Right renal pelvis (tissue), 4 donors: ENCODE results near the gene DDR2. TPM values are rescaled to one million over a fixed set of nuclear protein-coding genes. Genes with fewer than 3 reads are reported as not detected.
"Not testable (repeated sequence)": the region's sequence is repeated elsewhere in the genome, so short reads cannot be mapped to it uniquely, and the experiment has no call there.

Experiments used
- DNase-seq, 4 donors: peaks; one replicate each; pipeline ENCODE4 v3.0.0-alpha.2; 2013; ENCODE audit warnings: low read depth in 4 of 4, low spot score in 3 of 4, missing footprints in 1 of 4
- polyA plus RNA-seq, 4 donors: library from polyadenylated mRNA; unstranded; fragments of 120-200 nt; gene quantifications; one replicate each; pipeline ENCODE4 v1.2.1, GENCODE V29; 2013; ENCODE audit not compliant: insufficient read length in 4 of 4

DDR2 gene
- polyA plus RNA-seq, 4 donors: 20.3 to 23.9 (median 22.1) TPM

DNA sequence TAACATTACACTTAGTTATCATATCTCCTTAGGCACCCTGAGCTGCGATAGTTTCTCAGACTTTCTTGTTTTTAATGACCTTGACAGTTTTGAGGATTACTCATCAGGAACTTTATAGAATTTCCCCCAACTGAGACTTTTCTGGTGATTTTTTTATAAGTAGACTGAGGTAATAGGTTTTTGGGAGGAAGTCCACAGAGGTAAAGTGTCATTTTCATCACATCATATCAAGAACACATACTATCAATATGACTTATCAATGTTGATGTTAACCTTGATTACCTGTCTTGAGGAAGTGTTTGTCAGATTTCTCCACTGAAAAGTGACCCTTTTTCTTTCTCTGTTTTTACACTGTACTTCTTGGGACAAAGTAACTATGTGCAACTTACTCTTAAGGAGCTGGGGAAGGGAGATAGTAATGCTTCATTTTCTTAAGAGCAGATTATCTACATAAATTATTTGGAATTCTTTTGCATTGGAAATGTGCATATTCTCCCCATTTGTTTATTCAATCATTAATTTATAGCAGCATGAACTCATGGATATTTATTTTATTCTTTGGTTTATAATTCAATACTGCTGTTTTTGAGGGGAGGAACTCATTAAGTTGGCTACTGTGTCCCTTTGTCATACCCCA lies 85.4 kb downstream of the DDR2 start:
- no peak for DNase-seq

DNA sequence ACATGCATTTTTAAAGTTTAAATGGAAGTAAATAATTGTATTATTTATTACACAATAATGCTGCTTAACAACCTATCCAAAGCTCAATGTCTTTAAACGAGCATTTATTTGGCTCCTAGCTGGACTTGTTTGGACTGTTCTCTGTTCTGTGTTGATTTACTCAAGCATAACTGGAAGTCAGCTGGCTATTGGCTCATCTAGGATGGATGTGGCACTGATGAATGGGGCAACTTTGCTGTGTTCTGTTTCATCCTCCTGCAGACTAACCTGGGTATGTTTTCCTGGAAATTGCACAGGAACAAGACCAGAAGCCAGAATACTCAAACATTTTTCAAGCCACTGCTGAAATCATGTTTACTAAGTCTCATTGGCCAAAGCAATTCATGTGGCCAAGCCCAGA lies 87.4 kb downstream of the DDR2 start:
- DNase-seq: no peak

DNA sequence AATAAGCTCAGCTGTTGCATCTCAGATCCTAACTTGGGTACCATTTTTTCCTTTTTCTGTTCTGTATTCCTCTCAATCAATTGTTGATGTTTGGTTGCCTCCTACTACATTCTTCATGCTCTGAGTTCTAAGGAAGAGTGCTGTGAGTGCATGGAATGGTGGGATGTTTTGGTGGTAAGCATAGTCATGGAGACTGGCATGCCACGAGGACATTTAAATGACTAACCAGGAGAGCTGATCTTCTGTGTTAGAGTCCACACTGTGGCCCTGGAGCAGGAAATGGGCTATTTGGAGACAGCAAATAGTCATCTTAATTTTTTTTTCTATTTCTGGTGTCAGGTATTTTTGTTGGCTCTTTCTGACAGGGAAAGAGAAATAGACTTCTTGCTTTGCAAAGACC lies 88.7 kb downstream of the DDR2 start:
- no peak for DNase-seq

DNA sequence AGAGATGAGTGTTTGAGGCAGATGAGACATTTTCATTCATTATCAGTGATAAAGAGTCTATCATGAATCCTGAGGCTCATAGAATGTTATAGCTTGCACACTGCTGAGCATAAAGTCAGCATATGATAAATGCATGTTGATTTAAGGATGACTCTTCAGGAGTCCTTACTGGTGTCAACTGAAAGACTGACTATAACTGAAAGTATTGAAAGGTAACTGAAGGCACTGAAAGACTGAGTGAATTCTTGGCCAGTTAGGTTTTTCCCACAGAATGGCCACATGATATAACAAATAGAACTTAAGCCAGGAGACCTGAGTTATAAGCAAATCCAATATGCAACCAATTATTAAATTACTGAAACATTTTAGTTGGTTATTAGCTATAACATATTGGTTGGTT lies 89.2 kb downstream of the DDR2 start:
- no peak for DNase-seq

DNA sequence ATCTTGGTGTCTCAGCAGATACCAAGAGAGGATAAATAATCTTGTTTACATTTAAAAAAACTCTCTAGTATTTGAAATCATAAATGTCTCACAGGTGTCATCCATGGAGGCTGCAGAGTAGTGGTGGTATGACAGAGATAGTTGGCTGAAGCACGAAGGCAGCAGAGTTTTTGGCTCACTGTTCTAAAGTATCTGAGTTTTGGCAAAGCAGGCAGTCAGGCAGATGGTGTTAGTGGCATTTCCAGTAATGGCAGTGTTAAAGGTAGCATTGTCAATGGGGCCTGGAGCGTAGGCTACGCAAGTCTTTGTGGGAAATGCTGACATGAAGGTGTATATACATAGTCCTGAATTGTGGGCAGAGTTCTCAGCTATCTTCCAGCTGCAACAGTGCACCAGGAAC lies 89.8 kb downstream of the DDR2 start:
- no peak for DNase-seq

DNA sequence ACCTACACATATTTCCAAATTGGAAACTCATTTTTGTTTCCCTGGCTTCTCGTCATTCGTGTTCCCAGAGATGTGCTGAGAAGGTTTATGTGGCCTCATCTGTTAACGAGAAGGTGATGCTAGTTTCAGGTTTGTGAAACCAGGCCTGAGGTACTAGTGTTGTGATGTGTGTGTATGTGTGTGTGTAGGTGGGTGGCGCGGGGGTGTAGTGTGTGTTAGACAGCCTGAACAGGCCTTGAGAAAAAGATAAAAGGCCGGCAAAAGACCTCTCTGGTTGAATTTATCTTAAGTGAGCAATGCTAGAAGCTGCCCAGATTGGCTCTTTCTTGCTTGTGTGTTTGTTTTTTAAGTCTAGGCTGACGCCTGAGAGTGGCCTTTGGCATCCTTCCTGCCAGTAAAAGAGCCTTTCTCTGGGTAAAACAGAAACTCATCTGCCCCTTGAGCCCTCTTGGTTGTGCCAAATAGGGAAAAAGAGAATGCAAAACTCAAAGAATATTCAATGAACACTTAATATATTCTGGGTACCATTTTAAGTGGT lies 92.4 kb downstream of the DDR2 start:
- DNase-seq: no peak

DNA sequence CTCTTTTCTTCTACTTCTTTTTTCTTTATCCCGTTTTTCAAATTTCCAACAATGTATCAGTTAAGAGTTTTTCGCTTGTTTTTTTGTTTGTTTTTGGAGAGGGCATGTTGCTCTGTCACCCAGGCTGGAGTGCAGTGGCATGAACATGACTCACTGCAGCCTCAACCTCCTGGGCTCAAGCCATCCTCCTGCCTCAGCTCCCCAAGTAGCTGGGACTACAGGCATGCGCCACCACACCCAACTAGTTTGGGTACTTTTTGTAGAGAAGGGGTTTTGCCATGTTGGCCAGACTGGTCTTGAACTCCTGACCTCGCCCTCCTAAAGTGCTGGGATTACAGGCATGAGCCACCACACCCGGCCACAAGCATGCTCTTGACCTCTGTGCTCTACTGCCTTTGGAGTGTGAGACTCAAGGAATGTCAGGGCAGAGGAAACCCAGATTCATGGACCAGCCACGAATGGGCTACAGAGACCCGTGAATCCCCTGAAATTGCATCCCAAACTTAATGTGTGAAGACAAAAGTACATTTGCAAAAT lies 93.1 kb downstream of the DDR2 start:
- DNase-seq: no peak

DNA sequence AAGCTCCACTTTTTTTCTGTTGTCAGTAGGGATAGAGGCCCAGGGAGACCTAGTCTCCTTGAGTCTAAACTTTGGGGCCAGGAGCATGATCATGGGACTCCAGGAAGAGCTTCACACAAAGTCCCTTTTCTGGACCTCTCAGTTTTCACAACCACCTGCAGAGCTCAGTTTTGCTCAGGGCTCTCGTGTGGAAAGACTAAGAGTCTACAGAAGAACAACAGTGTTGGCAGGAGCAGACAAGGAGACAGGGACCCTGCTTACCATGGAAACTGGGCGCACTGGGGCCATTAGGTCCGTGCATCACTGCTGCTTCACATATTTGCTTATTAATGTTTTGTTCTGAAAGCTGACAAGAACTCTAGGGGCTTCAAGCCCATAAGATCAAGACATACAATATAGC lies 94.3 kb downstream of the DDR2 start:
- no peak for DNase-seq

DNA sequence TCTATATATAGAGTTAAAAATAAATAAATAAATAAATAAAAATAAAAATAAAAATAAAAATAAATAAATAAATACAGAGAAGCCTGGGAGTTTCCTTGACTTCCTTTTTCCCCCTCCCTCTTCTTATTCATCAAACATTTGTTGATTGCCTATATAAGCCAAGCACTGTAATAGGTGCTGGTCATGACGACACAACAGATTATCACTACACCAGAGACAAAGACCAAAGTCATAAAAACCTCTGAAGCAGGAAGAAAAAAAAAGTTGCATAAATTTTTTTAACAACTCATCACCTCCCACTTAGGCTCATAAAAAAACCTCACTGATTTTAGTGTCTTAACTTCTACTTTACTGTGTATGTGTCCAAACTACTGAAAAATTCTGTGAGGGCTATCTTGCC lies 95.2 kb downstream of the DDR2 start:
- not testable (repeated sequence) for DNase-seq

DNA sequence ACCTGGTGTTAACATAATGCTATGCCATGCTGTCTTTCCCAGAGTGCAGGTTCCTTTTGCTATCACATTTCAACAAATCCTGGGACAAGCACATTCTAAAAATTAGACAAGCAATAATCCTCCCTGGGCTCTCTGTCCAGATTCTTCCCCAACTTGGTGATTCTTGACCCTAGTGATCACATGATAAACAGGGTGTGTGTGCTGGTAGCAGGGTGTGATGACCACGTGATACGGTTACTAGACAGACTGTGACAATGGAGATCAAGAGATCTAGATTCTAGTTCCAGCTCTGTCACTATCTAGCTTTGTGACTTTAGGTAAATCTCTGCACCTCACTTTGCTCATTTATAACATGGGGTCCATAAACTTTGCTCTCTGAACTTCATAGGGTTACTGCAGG lies 96.3 kb downstream of the DDR2 start:
- no peak for DNase-seq

DNA sequence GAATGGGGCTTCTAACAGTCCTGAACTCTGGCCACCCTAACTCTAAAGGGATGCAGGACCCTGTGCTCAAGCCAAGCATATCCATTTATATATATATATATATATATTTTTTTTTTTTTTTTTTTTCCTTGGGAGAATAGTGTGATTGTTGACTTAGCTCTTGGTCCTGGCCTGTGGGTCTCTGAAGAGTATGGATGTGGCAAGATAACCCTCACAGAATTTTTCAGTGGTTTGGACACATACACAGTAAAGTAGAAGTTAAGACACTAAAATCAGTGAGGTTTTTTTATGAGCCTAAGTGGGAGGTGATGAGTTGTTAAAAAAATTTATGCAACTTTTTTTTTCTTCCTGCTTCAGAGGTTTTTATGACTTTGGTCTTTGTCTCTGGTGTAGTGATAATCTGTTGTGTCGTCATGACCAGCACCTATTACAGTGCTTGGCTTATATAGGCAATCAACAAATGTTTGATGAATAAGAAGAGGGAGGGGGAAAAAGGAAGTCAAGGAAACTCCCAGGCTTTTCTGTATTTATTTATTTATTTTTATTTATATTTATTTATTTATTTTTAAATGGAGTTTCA lies 97.0 kb downstream of the DDR2 start:
- not testable (repeated sequence) for DNase-seq

DNA sequence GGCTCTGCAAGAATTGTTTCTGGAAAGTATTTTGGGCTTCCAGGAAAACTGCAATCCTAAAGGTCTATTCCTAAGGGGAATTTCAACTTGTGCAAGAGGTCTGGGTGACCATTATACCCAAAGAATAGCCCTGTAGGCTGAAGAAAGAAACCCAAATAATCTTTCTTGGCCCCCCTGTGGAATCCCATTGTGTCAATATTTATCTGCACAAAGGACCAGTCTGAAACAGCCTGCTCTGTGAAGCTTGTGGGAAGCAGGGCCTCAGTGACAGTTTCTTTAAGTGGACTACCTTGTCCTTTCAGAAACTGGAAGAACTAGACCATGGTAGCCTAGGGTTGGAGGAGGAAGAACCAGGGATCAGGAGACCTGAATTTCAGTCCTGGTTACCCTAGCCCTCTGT lies 99.8 kb downstream of the DDR2 start:
- DNase-seq: no peak

DNA sequence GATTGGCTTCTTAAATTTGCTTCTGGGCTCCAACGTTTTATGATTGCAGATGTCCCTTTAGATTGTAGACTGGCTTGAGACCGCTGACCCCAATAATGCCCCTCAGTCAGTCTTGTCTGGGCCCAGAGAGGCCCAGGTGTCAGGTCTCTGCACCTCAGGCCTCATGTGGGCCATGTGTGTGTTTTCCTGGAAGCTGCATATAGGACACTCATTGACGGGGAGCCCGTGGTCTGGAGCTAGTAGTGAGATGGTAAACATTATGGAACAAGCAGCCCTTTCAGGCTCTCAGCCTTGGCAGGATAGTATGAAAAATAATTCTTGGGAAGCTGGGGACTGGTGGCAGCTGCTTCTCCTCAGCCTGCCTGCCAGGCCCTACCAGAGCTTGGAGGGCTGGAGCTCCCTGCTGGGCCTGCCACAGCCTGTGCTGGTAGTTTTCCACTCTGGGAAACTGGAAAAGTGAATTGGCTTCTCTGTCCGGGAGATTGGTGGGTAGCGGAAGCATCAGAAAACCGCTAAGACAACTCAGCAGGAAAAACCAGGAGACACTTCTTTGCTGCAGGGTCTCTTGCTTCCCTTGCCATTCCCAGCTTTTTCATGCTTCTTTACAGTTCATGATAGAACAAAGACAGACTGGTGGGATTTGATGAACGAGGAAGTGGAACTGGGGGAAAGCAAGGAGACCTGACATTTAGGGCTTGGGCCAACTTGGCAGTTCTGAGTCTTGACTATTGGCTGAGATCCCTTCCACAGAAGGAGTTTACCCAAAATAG lies 100.5 kb downstream of the DDR2 start:
- no peak for DNase-seq

DNA sequence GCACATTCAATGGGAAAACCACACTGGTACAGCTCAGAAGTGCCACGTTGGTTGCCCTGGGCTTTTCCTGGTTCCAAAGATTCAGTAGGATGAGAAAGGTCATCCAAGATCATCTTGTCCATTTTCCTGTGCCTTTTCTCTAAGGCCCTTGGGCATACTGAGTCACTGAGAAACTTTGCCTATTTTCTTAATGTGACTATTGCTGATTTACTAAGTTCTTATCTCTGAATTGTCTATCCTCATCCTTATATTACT lies 101.0 kb downstream of the DDR2 start:
- no peak for DNase-seq

DNA sequence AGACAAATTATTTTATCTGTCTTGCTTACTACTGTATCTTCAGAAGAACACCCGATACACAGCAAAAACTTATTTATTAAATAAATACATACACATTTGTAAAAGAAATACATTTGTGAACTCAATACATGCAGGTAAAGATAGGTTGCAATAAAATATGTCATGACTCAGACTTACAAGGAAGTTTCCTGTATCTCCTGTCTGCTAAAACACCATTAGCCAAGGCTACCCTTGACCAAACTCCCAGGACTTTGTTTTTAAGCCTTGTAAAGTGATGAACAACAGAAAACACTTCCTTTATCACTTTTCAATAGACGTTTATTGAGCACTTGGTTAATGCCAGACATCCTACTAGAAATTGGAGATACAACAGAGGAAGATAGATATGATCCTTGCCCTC lies 101.8 kb downstream of the DDR2 start:
- no peak for DNase-seq

DNA sequence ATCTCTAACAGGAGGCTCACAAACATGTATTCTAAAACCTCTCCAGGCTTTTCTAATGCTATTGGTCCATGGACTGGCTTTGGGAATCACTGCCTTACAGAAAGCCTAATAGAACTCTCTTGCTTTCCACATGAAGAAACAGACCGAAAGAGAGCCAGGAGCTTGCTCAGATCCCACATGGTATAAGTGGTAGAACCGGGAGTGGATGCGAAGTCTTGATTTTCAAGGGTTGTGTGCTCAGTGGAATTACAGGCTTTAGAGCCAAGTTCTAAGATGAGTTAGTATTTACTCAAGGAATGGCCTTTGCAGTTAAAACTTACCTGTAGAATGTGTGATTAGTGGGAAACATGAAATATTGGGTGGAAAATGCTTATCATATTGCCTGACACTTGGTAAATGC lies 103.9 kb downstream of the DDR2 start:
- DNase-seq: no peak

DNA sequence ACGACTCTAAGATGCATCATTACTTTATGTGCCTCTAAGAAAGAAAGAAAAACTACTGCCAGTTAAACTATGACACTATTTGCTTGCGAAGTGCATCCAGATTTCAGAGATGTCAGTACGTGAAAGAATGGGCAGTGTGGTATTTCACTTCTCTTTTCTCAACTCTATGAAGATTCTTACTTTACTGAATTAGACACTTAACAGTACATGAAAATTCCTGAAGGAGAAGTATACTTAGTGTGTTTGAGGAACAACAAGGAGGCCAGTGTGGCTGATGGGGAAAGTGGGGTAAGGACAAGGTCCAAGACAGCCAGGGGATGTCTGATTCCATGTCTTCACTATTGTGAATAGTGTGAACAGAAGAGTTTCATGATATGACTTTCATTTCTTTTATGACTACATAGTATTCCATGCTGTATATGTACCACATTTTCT lies 104.4 kb downstream of the DDR2 start:
- DNase-seq: no peak

DNA sequence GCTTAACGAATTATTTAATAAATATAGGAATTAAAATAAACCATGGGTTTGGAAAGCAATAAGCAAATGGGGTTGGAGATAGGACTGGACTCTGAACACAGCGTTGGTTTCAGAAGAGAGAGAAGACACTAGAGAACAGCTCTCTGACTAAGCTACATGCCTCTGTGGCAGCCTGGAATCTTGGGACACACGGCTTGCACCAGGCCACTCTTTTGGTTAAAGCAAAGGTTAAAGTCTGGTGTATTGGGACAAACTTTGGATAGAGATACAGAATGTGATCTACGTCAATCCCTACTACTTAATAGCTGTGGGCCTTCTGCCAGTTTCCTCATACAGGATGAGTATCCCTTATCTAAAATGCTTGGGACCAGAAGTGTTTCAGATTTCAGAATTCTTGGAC lies 108.5 kb downstream of the DDR2 start:
- DNase-seq: no peak

DNA sequence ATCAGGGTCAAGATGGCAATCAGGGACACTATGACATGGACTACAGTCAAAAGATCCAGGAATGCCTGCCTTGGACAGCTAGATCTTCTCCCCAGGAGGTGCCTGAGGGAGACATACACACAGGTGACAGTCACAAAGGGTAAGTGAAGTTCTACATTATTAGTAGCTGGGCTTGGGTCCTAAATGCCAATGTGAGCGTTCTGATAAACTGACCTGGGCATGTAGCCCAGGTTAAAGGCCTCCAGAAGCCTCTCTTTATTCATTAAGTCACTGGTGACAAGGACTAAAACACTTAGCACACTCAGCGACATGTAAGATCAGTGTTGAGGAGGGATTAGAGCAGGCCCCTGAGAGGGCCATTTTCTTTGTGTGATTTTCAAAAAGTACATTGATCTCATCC lies 109.3 kb downstream of the DDR2 start:
- no peak for DNase-seq

DNA sequence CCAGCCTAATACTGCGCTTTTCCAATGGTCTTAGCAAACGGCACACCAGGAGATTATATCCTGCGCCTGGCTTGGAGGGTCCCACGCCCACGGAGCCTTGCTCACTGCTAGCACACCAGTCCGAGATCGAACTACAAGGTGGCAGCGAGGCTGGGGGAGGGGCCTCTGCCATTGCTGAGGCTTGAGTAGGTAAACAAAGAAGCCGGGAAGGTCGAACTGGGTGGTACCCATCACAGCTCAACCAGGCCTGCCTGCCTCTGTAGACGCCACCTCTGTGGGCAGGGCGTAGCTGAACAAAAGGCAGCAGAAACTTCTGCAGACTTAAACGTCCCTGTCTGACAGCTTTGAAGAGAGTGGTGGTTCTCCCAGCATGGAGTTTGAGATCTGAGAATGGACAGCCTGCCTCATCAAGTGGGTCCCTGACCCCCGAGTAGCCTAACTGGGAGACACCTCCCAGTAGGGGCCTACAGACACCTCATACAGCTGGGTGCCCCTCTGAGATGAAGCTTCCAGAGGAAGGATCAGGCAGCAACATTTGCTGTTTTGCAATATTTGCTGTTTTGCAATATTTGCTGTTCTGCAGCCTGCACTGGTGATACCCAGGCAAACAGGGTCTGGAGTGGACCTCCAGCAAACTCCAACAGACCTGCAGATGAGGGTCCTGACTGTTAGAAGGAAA lies 114.1 kb downstream of the DDR2 start:
- not testable (repeated sequence) for DNase-seq

DNA sequence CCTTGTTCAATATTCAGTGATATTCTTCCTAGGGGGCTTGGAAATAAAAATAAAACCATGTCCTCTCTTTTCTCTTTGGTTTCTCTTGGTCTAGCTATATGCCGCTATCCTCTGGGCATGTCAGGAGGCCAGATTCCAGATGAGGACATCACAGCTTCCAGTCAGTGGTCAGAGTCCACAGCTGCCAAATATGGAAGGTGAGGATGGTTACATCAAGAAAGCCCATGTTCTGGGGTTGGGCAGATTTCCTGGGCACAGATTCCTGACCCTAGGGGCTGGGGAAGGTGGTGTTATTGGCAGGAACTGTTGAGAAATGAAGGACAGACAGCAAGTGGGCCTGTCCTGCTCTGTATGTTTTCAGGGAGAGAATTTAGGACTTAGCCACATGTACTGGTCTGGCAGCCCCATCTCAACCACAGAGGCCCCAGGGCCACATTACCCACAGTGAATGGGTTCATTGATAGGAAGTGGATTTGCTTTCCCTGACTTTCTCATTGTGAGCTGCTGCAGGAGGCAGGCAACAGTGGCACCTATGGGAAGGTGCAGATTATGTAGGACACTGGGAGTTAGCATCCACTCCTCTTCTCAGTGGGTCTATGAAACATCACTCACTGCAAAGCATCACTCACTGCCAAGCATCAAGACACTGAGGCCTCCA lies 120.9 kb downstream of the DDR2 start:
- no peak for DNase-seq
